ENCODE results near the gene SYNJ2.

- TF ChIP-seq POLR2A (IDR thresholded peaks at IDR 0.05) (no peak), CTCF (IDR thresholded peaks at IDR 0.05) (no peak)
These were observed 45.4 kb downstream of the SYNJ2 start for GRCh38 chr6:158026901-158027589.

All from heart left ventricle (tissue), 13 donors.